Liver (tissue), 9 donors: ENCODE results near the gene GASK1B. TPM values are rescaled to one million over a fixed set of nuclear protein-coding genes. Genes with fewer than 3 reads are reported as not detected.

Experiments used
- DNase-seq: peaks from one replicate; pipeline ENCODE4 v3.0.0-alpha.2; 2017; ENCODE audit warnings: low spot score
- H3K27ac ChIP-seq, 2 donors: one replicate each; pipeline ENCODE4 v1.7.0; 2013; ENCODE audit warnings: inconsistent platforms in 2 of 2, low read length in 2 of 2, control low read depth in 1 of 2, low read depth in 1 of 2, mild to moderate bottlenecking in 1 of 2
- H3K27me3 ChIP-seq, 4 donors: one replicate each; pipeline versions ENCODE4 v1.6.1 to v1.7.0; 2013; ENCODE audit warnings: low read length in 3 of 4, inconsistent platforms in 1 of 4, mild to moderate bottlenecking in 1 of 4, moderate library complexity in 1 of 4; ENCODE audit not compliant: control insufficient read depth in 4 of 4, insufficient read depth in 4 of 4
- H3K36me3 ChIP-seq, 4 donors: one replicate each; pipeline versions ENCODE4 v1.6.1 to v1.7.0; 2013; ENCODE audit warnings: low read length in 3 of 4, mild to moderate bottlenecking in 3 of 4, low read depth in 1 of 4, moderate library complexity in 1 of 4; ENCODE audit not compliant: control insufficient read depth in 4 of 4, insufficient read depth in 3 of 4
- H3K4me1 ChIP-seq, 4 donors: one replicate each; pipeline versions ENCODE4 v1.6.1 to v1.7.0; 2013; ENCODE audit warnings: low read length in 3 of 4, mild to moderate bottlenecking in 3 of 4, moderate library complexity in 1 of 4; ENCODE audit not compliant: control insufficient read depth in 4 of 4, insufficient read depth in 4 of 4
- H3K4me3 ChIP-seq, 3 donors: one replicate each; pipeline versions ENCODE4 v1.6.1 to v1.7.0; 2013; ENCODE audit warnings: low read length in 3 of 3, control low read depth in 1 of 3, low read depth in 1 of 3, mild to moderate bottlenecking in 1 of 3
- H3K9ac ChIP-seq, 2 donors: one replicate each; pipeline ENCODE4 v1.7.0; 2013; ENCODE audit warnings: low read length in 2 of 2, mild to moderate bottlenecking in 2 of 2, moderate library complexity in 2 of 2, control low read depth in 1 of 2, low read depth in 1 of 2
- H3K9me3 ChIP-seq, 4 donors: one replicate each; pipeline versions ENCODE4 v1.6.1 to v1.7.0; 2013; ENCODE audit warnings: low read length in 3 of 4; ENCODE audit not compliant: control insufficient read depth in 4 of 4
- ATF3 ChIP-seq: IDR thresholded peaks from 2 replicates; pipeline ENCODE4 v1.6.1; 2016; ENCODE audit warnings: antibody characterized with exemption
- CTCF ChIP-seq: fragments of 150-350 bp; IDR thresholded peaks from 2 replicates; pipeline ENCODE4 v1.5.1; 2017; ENCODE audit warnings: improper control_type of control experiment, low read depth, low read length; ENCODE audit not compliant: missing input control
- EGR1 ChIP-seq, 2 donors: IDR thresholded peaks; 2 replicates each; pipeline ENCODE4 v1.6.1; 2016 to 2018; ENCODE audit warnings: antibody characterized with exemption in 2 of 2, low read depth in 2 of 2
- FOXA1 ChIP-seq: IDR thresholded peaks from 2 replicates; pipeline ENCODE4 v1.6.1; 2016; ENCODE audit warnings: antibody characterized with exemption
- FOXA2 ChIP-seq: IDR thresholded peaks from 2 replicates; pipeline ENCODE4 v1.6.1; 2016; ENCODE audit warnings: antibody characterized with exemption
- GABPA ChIP-seq, 2 donors: IDR thresholded peaks in 1 of 2; conservative IDR thresholded peaks in 1 of 2; 2 replicates each; pipeline ENCODE4 v1.6.1; 2016; ENCODE audit warnings: antibody characterized with exemption in 2 of 2, mild to moderate bottlenecking in 1 of 2, moderate library complexity in 1 of 2
- HNF4A ChIP-seq, 2 donors: conservative IDR thresholded peaks; 2 replicates each; pipeline ENCODE4 v1.6.1; 2016; ENCODE audit warnings: antibody characterized with exemption in 2 of 2, mild to moderate bottlenecking in 2 of 2
- HNF4G ChIP-seq: IDR thresholded peaks from 2 replicates; pipeline ENCODE4 v1.6.1; 2016; ENCODE audit warnings: antibody characterized with exemption
- JUND ChIP-seq, 2 donors: IDR thresholded peaks; 2 replicates each; pipeline ENCODE4 v1.6.1; 2016; ENCODE audit warnings: antibody characterized with exemption in 2 of 2
- MAX ChIP-seq: IDR thresholded peaks from 2 replicates; pipeline ENCODE4 v1.6.1; 2016; ENCODE audit warnings: antibody characterized with exemption
- NR2F2 ChIP-seq: IDR thresholded peaks from 2 replicates; pipeline ENCODE4 v1.6.1; 2016; ENCODE audit warnings: antibody characterized with exemption
- RAD21 ChIP-seq, 2 donors: IDR thresholded peaks; 2 replicates each; pipeline ENCODE4 v1.6.1; 2016; ENCODE audit warnings: antibody characterized with exemption in 2 of 2, mild to moderate bottlenecking in 2 of 2
- REST ChIP-seq: IDR thresholded peaks from 2 replicates; pipeline ENCODE4 v1.6.1; 2016; ENCODE audit warnings: antibody characterized with exemption, mild to moderate bottlenecking
- RXRA ChIP-seq, 2 donors: IDR thresholded peaks; 2 replicates each; pipeline ENCODE4 v1.6.1; 2017 to 2018; ENCODE audit warnings: antibody characterized with exemption in 2 of 2, mild to moderate bottlenecking in 1 of 2
- SP1 ChIP-seq: IDR thresholded peaks from 2 replicates; pipeline ENCODE4 v1.6.1; 2018; ENCODE audit warnings: antibody characterized with exemption, mild to moderate bottlenecking
- TAF1 ChIP-seq: conservative IDR thresholded peaks from 2 replicates; pipeline ENCODE4 v1.6.1; 2016; ENCODE audit warnings: antibody characterized with exemption, mild to moderate bottlenecking
- YY1 ChIP-seq: IDR thresholded peaks from 2 replicates; pipeline ENCODE4 v1.6.1; 2016; ENCODE audit warnings: antibody characterized with exemption, mild to moderate bottlenecking
- ZBTB33 ChIP-seq: IDR thresholded peaks from 2 replicates; pipeline ENCODE4 v1.6.1; 2016; ENCODE audit warnings: antibody characterized with exemption
- WGBS: extraction: QIAGEN DNeasy Blood & Tissue Kit; methylation state at CpG from one replicate; pipeline ENCODE4 v1.1.7; 2013; 5-methylcytosine and 5-hydroxymethylcytosine counted together
- polyA plus RNA-seq, 2 donors: library from polyadenylated mRNA; stranded (reverse) in 1 of 2; unstranded in 1 of 2; fragments of 200-250 nt in 1 of 2; fragments of >200 nt in 1 of 2; fragmentation: Nextera tagmentation in 1 of 2; extraction: Ambion mirVana in 1 of 2; gene quantifications; one replicate each; pipeline versions ENCODE4 v1.2.1 to v1.2.3, GENCODE V29; 2013 to 2015
- total RNA-seq, 2 donors: library from RNA; depleted of rRNA; stranded (reverse); fragments of >200 nt; gene quantifications; one replicate each; pipeline ENCODE4 v1.2.3, GENCODE V29; 2014
- donor health status: healthy.
- donor health status: healthy.
- donor health status: healthy.
- donor health status: healthy.
- donor health status: healthy.

The GASK1B gene
- total and polyA plus RNA-seq, 4 donors: 1.3 to 8.2 (median 4.4) TPM

GRCh38 chr4:158168606-158169005 lies 4.2 kb downstream of the GASK1B start:
- DNase-seq: no peak
- H3K9ac ChIP-seq: no peak overlapping the region
- H3K36me3 ChIP-seq: no peaks in the 10 kb centered on the region
- H3K4me1 ChIP-seq: peaks cover 0 to 9% (median 5%) of the 10 kb centered on the region in 4 donors
- H3K27me3 ChIP-seq: no peaks in the 10 kb centered on the region
- H3K4me3 ChIP-seq: no peak overlapping the region
- H3K27ac ChIP-seq: no peak overlapping the region
- no peak for TF ChIP-seq FOXA2
- no peak for TF ChIP-seq EGR1 (IDR thresholded peaks at IDR 0.05; ENCODE audit: low read depth in 2 of 2)
- TF ChIP-seq JUND (IDR thresholded peaks at IDR 0.05): no peak
- TF ChIP-seq ZBTB33: no peak
- no peak for TF ChIP-seq HNF4A (conservative IDR thresholded peaks at IDR 0.05)
- TF ChIP-seq ATF3: no peak
- TF ChIP-seq RAD21 (IDR thresholded peaks at IDR 0.05): no peak
- TF ChIP-seq MAX: no peak
- TF ChIP-seq RXRA (IDR thresholded peaks at IDR 0.05): no peak
- TF ChIP-seq FOXA1: no peak
- TF ChIP-seq CTCF: no peak
- no peak for TF ChIP-seq YY1
- no peak for TF ChIP-seq HNF4G
- no peak for TF ChIP-seq SP1
- no peak for TF ChIP-seq TAF1
- TF ChIP-seq REST: no peak
- no peak for TF ChIP-seq GABPA (IDR thresholded peaks at IDR 0.05 in 1 of 2, conservative IDR thresholded peaks at IDR 0.05 in 1 of 2)
- no peak for TF ChIP-seq NR2F2
- H3K9me3 ChIP-seq: no peaks in the 10 kb centered on the region
- whole genome bisulfite sequencing: 76% methylated on average over 5 of the region's 5 CpGs
